ENCODE results near the gene DGCR6L.
"Not testable (repeated sequence)": the region's sequence is repeated elsewhere in the genome, so short reads cannot be mapped to it uniquely, and the experiment has no call there.

DGCR6L gene

DNA sequence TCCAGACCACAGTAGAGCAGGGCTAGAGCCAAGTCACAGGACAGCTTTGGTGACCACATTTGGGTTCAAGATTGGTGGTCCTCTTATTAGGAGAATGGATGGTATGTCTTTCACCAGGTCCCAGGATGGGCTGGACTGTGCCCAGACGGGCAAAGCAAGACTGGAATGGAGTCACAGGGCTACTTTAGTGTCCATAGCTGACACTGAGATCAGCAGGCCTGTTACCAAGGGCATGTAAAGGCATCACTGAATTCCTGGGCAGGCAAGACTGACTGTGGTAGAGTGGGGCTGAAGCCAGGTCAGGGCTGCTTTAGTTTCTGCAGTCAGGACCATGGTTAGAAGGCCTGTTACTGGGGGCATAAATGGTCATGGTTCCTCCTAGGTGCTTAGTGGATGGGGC lies 6.1 kb upstream of the DGCR6L start:
- not testable (repeated sequence) for DNase-seq (ENCODE audit: low spot score)

DNA sequence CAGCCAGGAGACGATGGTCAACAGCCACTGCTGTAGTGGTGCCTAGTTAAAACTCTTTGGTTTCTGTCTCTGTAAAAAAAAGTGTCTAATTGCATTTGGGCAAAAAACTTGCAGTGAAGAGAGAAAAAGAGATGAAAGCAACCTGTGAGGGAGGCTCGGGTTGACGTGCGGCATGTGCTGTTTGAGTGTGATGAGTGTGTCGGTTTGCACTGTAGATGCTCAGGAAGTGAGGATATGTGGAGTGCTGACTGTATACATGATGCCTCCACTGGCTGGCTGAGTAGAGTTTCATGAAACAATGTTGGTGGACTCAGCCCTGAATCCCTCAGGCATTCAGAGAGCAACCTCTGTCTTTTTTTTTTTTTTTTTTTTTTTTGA lies 4.3 kb upstream of the DGCR6L start:
- DNase-seq (ENCODE audit: low spot score) = no peak

GRCh38 chr22:20321552-20322211 lies 1.8 kb upstream of the DGCR6L start:
- not testable (repeated sequence) for DNase-seq (ENCODE audit: low spot score)

GRCh38 chr22:20320659-20321551 lies 1.0 kb upstream of the DGCR6L start:
- DNase-seq (ENCODE audit: low spot score) = not testable (repeated sequence)

GRCh38 chr22:20319041-20319744 lies 667 bp downstream of the DGCR6L start:
- no peak for DNase-seq (ENCODE audit: low spot score)

- not testable (repeated sequence) for DNase-seq (ENCODE audit: low spot score)
These were observed 1.7 kb downstream of the DGCR6L start for GRCh38 chr22:20318043-20318688.

DNA sequence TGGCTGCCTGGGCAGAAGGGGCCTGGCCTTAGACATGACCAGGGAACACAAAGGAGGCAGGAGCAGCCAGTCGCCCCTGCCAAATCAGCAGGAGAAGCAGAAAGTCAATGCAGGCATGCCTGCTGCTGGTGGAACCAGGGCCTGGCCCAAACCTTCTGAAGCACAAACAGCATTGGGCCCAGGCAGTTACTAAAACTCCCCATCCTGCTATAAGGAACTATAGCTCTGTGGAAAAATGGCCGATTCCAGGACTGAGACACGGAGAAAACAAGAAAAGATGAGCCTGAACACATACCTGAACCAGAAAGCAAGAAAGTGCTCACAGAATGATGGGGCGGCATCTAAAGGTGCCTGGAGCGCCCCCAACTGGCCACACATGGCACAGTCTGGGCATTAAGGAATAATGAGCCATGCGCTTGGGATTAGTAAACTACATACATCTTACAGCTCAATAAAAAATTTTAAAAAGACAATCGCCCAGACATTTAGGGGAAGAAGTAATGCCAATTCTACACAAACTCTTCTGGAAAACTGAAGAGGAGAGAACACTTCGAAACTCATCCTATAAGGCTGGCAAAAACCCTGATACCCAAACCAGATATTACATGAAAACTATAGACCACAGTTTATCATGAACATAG lies 2.3 kb downstream of the DGCR6L start:
- not testable (repeated sequence) for DNase-seq (ENCODE audit: low spot score)

DNA sequence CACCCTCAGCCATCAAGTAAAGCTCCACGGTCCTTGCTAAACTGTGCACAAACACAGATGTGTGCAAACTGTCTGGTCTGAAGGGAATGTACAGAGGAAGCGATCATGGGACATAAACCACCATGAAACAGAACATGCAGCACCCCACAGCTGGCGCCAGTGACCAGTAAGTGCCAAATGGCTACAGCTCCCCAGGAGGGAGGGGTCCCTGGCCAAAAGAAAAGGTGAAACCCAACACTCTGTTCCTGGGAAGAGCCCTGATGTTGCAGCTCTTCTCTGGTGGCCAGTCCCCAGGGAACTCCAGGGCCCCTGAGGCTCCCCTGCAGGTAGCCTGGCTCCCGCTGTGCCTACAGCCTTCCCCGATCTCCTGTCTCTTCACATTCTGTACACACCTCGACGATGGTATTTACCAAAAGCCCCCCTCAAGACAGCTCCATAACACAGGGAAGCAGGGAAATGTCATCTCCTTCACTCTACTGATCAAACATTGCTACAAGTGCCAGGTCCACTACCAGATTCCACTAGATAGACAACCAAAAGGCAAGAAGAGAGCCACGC lies 2.9 kb downstream of the DGCR6L start:
- no peak for DNase-seq (ENCODE audit: low spot score)

DNA sequence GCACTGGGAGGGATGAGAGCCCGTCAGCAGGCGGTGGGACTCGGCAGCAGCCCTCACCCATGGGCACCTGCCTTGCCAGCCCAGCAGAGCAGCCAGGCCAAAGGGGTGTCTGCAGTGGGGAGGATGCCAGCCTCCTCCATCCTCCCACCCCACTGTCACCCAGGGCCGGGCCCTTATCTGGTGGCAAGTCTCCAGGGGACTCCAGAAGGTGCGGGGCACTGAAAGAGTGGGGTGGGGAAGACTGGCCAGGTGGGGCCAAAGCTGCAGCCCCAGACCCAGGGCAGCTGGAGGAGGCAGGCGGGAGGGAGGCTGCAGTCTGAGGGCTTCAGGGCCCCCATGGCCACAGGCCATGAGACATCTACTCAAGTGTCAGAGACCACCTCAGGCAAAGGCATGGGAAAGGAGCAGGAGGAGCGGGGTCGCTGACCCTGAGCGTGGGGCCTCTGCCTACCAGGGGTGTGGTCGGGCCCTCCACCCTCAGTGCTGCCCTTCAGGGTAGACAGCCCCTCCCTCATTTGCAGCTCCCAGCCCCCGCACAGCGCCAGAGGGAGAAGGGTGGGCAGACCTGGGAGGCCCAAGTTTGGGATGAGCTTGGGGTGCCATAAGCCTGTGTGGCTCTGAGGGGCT lies 3.5 kb downstream of the DGCR6L start:
- no peak for DNase-seq (ENCODE audit: low spot score)

GRCh38 chr22:20315337-20316216 lies 4.3 kb downstream of the DGCR6L start:
- DNase-seq (ENCODE audit: low spot score) = no peak

GRCh38 chr22:20314741-20315336 lies 5.0 kb downstream of the DGCR6L start:
- not testable (repeated sequence) for DNase-seq (ENCODE audit: low spot score)

DNA sequence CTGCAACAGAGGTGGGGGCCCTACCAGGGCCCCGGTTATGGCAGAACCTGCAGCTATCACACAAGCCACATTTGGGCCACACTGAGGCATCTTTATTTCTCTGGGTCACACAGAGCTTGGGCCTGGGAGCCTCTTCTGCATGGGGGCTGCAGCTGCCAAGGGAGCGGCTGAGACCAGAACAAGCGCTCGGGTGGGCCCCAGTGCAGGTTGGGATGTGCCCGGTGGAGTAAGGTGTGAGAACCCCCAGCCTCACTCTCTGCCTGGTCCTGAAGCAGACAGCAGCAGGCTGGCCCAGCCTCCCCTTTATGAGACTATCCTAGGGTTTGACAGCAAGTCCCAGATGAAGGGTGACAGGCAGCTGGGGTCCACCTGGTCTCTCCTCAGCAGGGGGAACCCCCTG lies 5.7 kb downstream of the DGCR6L start:
- not testable (repeated sequence) for DNase-seq (ENCODE audit: low spot score)

DNA sequence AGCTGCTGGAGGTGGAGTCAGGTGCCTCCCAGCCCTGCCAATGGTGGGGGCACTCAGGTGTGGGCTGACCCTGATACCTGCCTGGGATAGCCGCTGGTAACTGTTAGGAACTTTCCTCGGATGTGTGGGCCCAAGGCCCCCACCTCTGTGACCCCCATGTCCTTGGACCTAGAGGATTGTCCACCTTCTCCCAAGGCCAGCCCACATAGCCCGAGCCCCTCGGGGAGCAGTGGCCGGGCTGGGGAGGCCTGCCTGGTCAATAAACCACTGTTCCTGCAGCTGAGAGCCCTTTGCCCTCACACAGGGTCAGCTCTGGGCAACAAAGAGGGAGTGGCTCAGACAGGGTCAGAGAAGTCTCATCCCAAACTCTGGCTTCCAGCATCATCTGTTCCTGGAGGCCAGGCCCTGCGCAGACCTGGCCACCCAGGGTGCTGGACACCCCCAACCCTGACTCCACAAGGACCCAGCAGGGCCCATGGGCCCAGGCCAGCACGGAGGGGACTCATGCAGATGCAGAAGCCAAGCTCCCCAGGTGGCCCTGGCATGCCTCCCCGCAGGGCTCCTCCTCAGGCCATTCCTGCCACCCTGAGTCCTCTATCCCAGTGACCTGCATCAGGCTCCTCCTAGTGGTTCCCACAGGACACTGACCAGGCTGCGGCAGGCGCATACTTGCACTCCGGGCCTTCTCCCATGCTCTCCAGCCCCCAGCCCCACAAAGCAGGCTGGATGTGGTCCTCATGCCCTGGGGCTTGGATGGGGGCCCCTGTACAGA lies 6.4 kb downstream of the DGCR6L start:
- DNase-seq (ENCODE audit: low spot score) = not testable (repeated sequence)

GRCh38 chr22:20312396-20313191 lies 7.3 kb downstream of the DGCR6L start:
- DNase-seq (ENCODE audit: low spot score) = no peak

GRCh38 chr22:20311249-20312062 lies 8.4 kb downstream of the DGCR6L start:
- not testable (repeated sequence) for DNase-seq (ENCODE audit: low spot score)

GRCh38 chr22:20310773-20311172 lies 9.1 kb downstream of the DGCR6L start:
- not testable (repeated sequence) for DNase-seq (ENCODE audit: low spot score)

- not testable (repeated sequence) for DNase-seq (ENCODE audit: low spot score)
These were observed 9.7 kb downstream of the DGCR6L start for GRCh38 chr22:20310180-20310579.

All from globus pallidus (tissue), 1 donor.